ENCODE measurements around the gene NRM. TPM values are rescaled to one million over a fixed set of nuclear protein-coding genes. Genes with fewer than 3 reads are reported as not detected.
A peak's percentile ranks its signal among the peaks of the same experiment; 100 is the strongest.
"Not testable (repeated sequence)": the region's sequence is repeated elsewhere in the genome, so short reads cannot be mapped to it uniquely, and the experiment has no call there.

Gene NRM
- total RNA-seq, 1 donor from 2014 or later: 12.8 TPM

DNA sequence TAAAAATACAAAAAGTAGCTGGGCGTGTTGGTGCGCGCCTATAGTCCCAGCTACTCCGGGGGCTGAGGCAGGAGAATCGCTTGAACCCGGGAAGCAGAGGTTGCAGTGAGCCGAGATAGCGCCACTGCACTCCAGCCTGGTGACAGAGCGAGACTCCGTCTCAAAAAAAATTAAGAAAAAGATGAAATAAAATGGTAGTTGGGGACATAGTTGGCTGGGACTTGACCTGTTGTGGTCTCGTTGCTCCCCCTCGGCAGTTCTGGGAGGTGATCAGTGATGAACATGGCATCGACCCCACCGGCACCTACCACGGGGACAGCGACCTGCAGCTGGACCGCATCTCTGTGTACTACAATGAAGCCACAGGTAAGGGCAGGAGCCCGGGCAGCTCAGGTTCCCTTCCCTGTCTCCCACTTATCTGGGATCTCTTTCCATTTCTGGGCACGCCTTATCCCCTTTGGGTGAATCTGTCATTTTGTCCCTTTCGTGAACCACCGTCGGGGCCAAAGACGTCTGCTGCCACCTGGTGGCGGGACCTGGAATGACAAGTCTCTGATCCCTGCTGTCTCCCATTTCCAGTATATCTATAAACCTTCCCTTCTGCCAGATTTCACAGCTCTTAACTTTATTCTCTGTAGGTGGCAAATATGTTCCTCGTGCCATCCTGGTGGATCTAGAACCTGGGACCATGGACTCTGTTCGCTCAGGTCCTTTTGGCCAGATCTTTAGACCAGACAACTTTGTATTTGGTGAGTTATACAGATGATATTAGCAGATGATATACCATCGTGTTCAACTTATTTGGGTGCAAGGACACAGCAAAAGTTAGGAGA lies 31.7 kb upstream of the NRM start:
- Histone ChIP-seq H3K4me2 (ENCODE audit: low read length) (peak overlapping the region; percentile 93), H2AFZ (ENCODE audit: low read depth, low read length) (no peak overlapping the region), H3K36me3 (ENCODE audit: insufficient read depth, low read length) (peaks cover 31% of the 10 kb centered on the region), H3K9me3 (ENCODE audit: insufficient read depth, low read depth, low read length) (no peaks in the 10 kb centered on the region), H3K4me3 (ENCODE audit: insufficient read depth, low read depth, low read length) (peak overlapping the region; percentile 91), H3K9ac (ENCODE audit: low read length) (peak overlapping the region; percentile 97), H3K27ac (ENCODE audit: low read depth, low read length) (peak overlapping the region; percentile 88), H3K4me1 (ENCODE audit: insufficient read depth, low read length) (peaks cover 40% of the 10 kb centered on the region), H3K27me3 (ENCODE audit: insufficient read depth, low read length) (no peaks in the 10 kb centered on the region), H4K20me1 (ENCODE audit: insufficient read depth, low read length) (peaks cover 55% of the 10 kb centered on the region), H3K79me2 (ENCODE audit: insufficient read depth, low read length) (peaks cover 71% of the 10 kb centered on the region)
- Mint-ChIP-seq H3K4me3 (ENCODE audit: unreplicated experiment) (peak overlapping the region; percentile 100), H3K36me3 (ENCODE audit: low read depth, unreplicated experiment) (peaks cover 30% of the 10 kb centered on the region), H3K9me3 (ENCODE audit: unreplicated experiment) (no peaks in the 10 kb centered on the region), H3K4me1 (ENCODE audit: low read depth, unreplicated experiment) (peaks cover 39% of the 10 kb centered on the region), H3K27me3 (ENCODE audit: low read depth, unreplicated experiment) (no peaks in the 10 kb centered on the region), H3K27ac (ENCODE audit: unreplicated experiment) (peak overlapping the region; percentile 84)
- DNase-seq (ENCODE audit: low read depth) (no peak), FAIRE-seq (no peak)
- no peak for TF ChIP-seq EZH2 (IDR thresholded peaks at IDR 0.05; ENCODE audit: insufficient read depth, low read length)
- TF ChIP-seq, protein P1, sequence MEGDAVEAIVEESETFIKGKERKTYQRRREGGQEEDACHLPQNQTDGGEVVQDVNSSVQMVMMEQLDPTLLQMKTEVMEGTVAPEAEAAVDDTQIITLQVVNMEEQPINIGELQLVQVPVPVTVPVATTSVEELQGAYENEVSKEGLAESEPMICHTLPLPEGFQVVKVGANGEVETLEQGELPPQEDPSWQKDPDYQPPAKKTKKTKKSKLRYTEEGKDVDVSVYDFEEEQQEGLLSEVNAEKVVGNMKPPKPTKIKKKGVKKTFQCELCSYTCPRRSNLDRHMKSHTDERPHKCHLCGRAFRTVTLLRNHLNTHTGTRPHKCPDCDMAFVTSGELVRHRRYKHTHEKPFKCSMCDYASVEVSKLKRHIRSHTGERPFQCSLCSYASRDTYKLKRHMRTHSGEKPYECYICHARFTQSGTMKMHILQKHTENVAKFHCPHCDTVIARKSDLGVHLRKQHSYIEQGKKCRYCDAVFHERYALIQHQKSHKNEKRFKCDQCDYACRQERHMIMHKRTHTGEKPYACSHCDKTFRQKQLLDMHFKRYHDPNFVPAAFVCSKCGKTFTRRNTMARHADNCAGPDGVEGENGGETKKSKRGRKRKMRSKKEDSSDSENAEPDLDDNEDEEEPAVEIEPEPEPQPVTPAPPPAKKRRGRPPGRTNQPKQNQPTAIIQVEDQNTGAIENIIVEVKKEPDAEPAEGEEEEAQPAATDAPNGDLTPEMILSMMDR (IDR thresholded peaks at IDR 0.05; ENCODE audit: insufficient read depth, low read depth, low read length): peak; percentile 95

DNA sequence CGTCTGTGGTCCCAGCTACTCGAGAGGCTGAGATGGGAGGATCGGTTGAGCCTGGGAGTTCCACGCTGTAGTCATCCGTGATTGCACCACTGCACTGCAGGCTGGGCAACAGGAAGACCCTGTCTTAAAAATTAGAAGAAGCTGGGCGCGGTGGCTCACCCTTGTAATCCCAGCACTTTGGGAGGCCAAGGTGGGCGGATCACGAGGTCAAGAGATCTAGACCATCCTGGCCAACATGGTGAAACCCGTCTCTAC lies 31.2 kb upstream of the NRM start:
- H3K4me2 ChIP-seq (ENCODE audit: low read length): peak overlapping the region; percentile 93
- H3K79me2 ChIP-seq (ENCODE audit: insufficient read depth, low read length): peaks cover 72% of the 10 kb centered on the region
- peak overlapping the region; percentile 84 for H3K27ac Mint-ChIP-seq (ENCODE audit: unreplicated experiment)
- H3K9me3 ChIP-seq (ENCODE audit: insufficient read depth, low read depth, low read length); H2AFZ ChIP-seq (ENCODE audit: low read depth, low read length); DNase-seq (ENCODE audit: low read depth); H3K27me3 ChIP-seq (ENCODE audit: insufficient read depth, low read length); H3K27me3 Mint-ChIP-seq (ENCODE audit: low read depth, unreplicated experiment); H3K9me3 Mint-ChIP-seq (ENCODE audit: unreplicated experiment); FAIRE-seq: not testable (repeated sequence)
- H3K4me1 Mint-ChIP-seq (ENCODE audit: low read depth, unreplicated experiment): peaks cover 41% of the 10 kb centered on the region
- peaks cover 40% of the 10 kb centered on the region for H3K4me1 ChIP-seq (ENCODE audit: insufficient read depth, low read length)
- peak overlapping the region; percentile 91 for H3K4me3 ChIP-seq (ENCODE audit: insufficient read depth, low read depth, low read length)
- peaks cover 31% of the 10 kb centered on the region for H3K36me3 ChIP-seq (ENCODE audit: insufficient read depth, low read length)
- H3K36me3 Mint-ChIP-seq (ENCODE audit: low read depth, unreplicated experiment): peaks cover 30% of the 10 kb centered on the region
- H4K20me1 ChIP-seq (ENCODE audit: insufficient read depth, low read length): peaks cover 52% of the 10 kb centered on the region
- H3K9ac ChIP-seq (ENCODE audit: low read length): peak overlapping the region; percentile 97
- peak overlapping the region; percentile 88 for H3K27ac ChIP-seq (ENCODE audit: low read depth, low read length)
- peak overlapping the region; percentile 100 for H3K4me3 Mint-ChIP-seq (ENCODE audit: unreplicated experiment)

DNA sequence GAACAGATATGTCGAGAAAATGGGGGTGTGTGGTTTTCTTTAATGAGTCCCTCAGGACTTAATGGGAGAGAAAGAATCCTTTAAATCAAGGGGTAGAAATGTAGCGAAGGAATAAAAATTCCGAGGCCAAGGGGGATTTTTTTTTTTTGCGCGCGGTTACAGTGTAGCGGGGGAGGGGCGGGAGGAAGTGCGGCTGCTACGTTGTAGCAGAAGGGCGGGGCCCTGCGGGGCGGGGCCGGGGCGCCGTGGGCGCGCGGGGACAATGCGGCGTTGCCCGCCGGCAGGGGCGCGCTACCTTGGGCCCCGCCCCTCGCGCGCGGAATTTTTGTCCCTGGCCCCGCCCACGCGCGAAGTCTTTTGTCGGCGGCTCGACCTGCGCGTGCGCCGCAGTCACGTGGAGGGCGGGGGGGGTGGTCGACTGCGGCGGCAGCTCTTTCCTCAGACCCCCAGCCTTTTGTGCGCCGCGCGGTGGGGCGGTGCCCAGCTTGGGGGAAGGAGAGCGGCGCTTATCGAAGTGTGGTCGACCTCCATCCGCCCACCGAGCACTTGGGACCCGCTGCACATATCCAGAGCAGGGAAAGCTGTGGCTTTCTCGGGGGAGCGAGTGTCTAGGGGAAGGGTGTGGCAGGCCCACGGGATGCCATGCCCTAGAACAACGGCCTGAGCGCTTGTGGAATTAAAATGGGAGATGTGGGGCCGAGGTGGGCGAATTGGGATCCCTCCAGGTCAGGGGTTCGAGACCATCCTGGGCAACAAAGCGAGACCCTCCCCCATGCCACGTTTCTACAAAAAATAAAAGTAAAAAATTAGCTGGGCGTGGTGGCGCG lies 30.6 kb upstream of the NRM start:
- Histone ChIP-seq H3K27me3 (ENCODE audit: insufficient read depth, low read length) (no peaks in the 10 kb centered on the region), H3K9me3 (ENCODE audit: insufficient read depth, low read depth, low read length) (no peaks in the 10 kb centered on the region), H3K4me2 (ENCODE audit: low read length) (peak overlapping the region; percentile 93), H3K4me3 (ENCODE audit: insufficient read depth, low read depth, low read length) (peak overlapping the region; percentile 97), H3K4me1 (ENCODE audit: insufficient read depth, low read length) (peaks cover 45% of the 10 kb centered on the region), H4K20me1 (ENCODE audit: insufficient read depth, low read length) (peaks cover 47% of the 10 kb centered on the region), H3K27ac (ENCODE audit: low read depth, low read length) (peak overlapping the region; percentile 90), H3K36me3 (ENCODE audit: insufficient read depth, low read length) (peaks cover 31% of the 10 kb centered on the region), H2AFZ (ENCODE audit: low read depth, low read length) (no peak overlapping the region), H3K79me2 (ENCODE audit: insufficient read depth, low read length) (peaks cover 78% of the 10 kb centered on the region), H3K9ac (ENCODE audit: low read length) (peak overlapping the region; percentile 97)
- TF ChIP-seq, protein P1 (IDR thresholded peaks at IDR 0.05; ENCODE audit: insufficient read depth, low read depth, low read length): no peak
- no peak for TF ChIP-seq EZH2 (IDR thresholded peaks at IDR 0.05; ENCODE audit: insufficient read depth, low read length)
- peak; percentile 68 for DNase-seq (ENCODE audit: low read depth)
- Mint-ChIP-seq H3K36me3 (ENCODE audit: low read depth, unreplicated experiment) (peaks cover 30% of the 10 kb centered on the region), H3K27ac (ENCODE audit: unreplicated experiment) (peak overlapping the region; percentile 98), H3K4me3 (ENCODE audit: unreplicated experiment) (peak overlapping the region; percentile 100), H3K4me1 (ENCODE audit: low read depth, unreplicated experiment) (peaks cover 43% of the 10 kb centered on the region), H3K9me3 (ENCODE audit: unreplicated experiment) (no peaks in the 10 kb centered on the region), H3K27me3 (ENCODE audit: low read depth, unreplicated experiment) (no peaks in the 10 kb centered on the region)
- FAIRE-seq: no peak
